CD14-positive monocyte (primary cell): ENCODE data around the gene CHST15. TPM values are rescaled to one million over a fixed set of nuclear protein-coding genes. Genes with fewer than 3 reads are reported as not detected.
A peak's percentile ranks its signal among the peaks of the same experiment; 100 is the strongest.

Experiments
- DNase-seq, 3 donors: peaks; one replicate each; pipeline ENCODE4 v3.0.0-alpha.2; 2011 to 2022
- H2AFZ ChIP-seq: 2 replicates; pipeline ENCODE4 v1.6.0; 2012; ENCODE audit warnings: mild to moderate bottlenecking, low read depth, low read length, inconsistent platforms; ENCODE audit not compliant: insufficient read depth, poor library complexity, severe bottlenecking
- H3K27ac ChIP-seq, 2 donors: 1 replicate in 1 of 2; 2 replicates in 1 of 2; pipeline ENCODE4 v1.5.1; 2012 to 2013; ENCODE audit warnings: low read length in 2 of 2, control low read depth in 1 of 2, inconsistent platforms in 1 of 2, low read depth in 1 of 2, mild to moderate bottlenecking in 1 of 2
- H3K27me3 ChIP-seq, 2 donors: one replicate each; pipeline versions ENCODE4 v1.6.0 to v1.6.1; 2011 to 2013; ENCODE audit warnings: low read length in 2 of 2; ENCODE audit not compliant: control insufficient read depth in 2 of 2, insufficient read depth in 2 of 2
- H3K36me3 ChIP-seq, 2 donors: replicated peaks in 1 of 2; 1 replicate in 1 of 2; 2 replicates in 1 of 2; pipeline versions ENCODE4 v1.5.1 to v1.6.1; 2012 to 2013; ENCODE audit warnings: low read length in 2 of 2, control low read depth in 1 of 2, inconsistent platforms in 1 of 2, mild to moderate bottlenecking in 1 of 2; ENCODE audit not compliant: insufficient read depth in 2 of 2, control insufficient read depth in 1 of 2
- H3K4me1 ChIP-seq, 2 donors: 1 replicate in 1 of 2; 2 replicates in 1 of 2; pipeline versions ENCODE4 v1.5.1 to v1.6.1; 2012 to 2013; ENCODE audit warnings: low read length in 2 of 2, control low read depth in 1 of 2, inconsistent platforms in 1 of 2, mild to moderate bottlenecking in 1 of 2, moderate library complexity in 1 of 2; ENCODE audit not compliant: insufficient read depth in 2 of 2, control insufficient read depth in 1 of 2
- H3K4me2 ChIP-seq: replicated peaks from 2 replicates; pipeline ENCODE3; 2012; ENCODE audit warnings: low read length, moderate library complexity, mild to moderate bottlenecking; ENCODE audit not compliant: poor library complexity, severe bottlenecking; ENCODE audit errors: extremely low read depth
- H3K4me3 ChIP-seq, 3 experiments: fragments of 200-600 bp in 1 of 3; sonication (generic) in 1 of 3; replicated peaks in 1 of 3; 1 replicate in 2 of 3; 2 replicates in 1 of 3; pipeline ENCODE4 v1.5.1; 2011 to 2013; ENCODE audit warnings: low read length in 3 of 3, mild to moderate bottlenecking in 3 of 3, control low read depth in 2 of 3, low read depth in 2 of 3, inconsistent platforms in 1 of 3, moderate library complexity in 1 of 3
- H3K79me2 ChIP-seq: 2 replicates; pipeline ENCODE4 v1.6.0; 2012; ENCODE audit warnings: mild to moderate bottlenecking, control low read depth, inconsistent platforms, low read length, moderate library complexity; ENCODE audit not compliant: insufficient read depth
- H3K9ac ChIP-seq: 2 replicates; pipeline ENCODE4 v1.6.0; 2017; ENCODE audit warnings: low read length, mild to moderate bottlenecking; ENCODE audit not compliant: insufficient read depth, poor library complexity, severe bottlenecking
- H3K9me3 ChIP-seq, 2 donors: replicated peaks in 1 of 2; 1 replicate in 1 of 2; 2 replicates in 1 of 2; pipeline versions ENCODE4 v1.5.1 to v1.6.1; 2012 to 2013; ENCODE audit warnings: low read length in 2 of 2, control low read depth in 1 of 2; ENCODE audit not compliant: control insufficient read depth in 1 of 2, insufficient read depth in 1 of 2
- H4K20me1 ChIP-seq: 2 replicates; pipeline ENCODE4 v1.6.0; 2012; ENCODE audit warnings: mild to moderate bottlenecking, low read length, control low read depth, moderate library complexity; ENCODE audit not compliant: insufficient read depth
- H3K27ac Mint-ChIP-seq, 7 donors: one replicate each; pipeline ENCODE4 v1.8.0; 2020; ENCODE audit warnings: mild to moderate bottlenecking in 7 of 7, mixed read lengths in 7 of 7, moderate library complexity in 6 of 7, inconsistent platforms in 2 of 7
- H3K27me3 Mint-ChIP-seq, 3 donors: one replicate each; pipeline ENCODE4 v1.8.0; 2021 to 2022; ENCODE audit warnings: low read depth in 3 of 3, mild to moderate bottlenecking in 3 of 3, mixed read lengths in 3 of 3, moderate library complexity in 3 of 3, inconsistent platforms in 1 of 3
- H3K36me3 Mint-ChIP-seq, 2 donors: one replicate each; pipeline ENCODE4 v1.8.0; 2020; ENCODE audit warnings: mixed read lengths in 2 of 2, inconsistent platforms in 1 of 2, mild to moderate bottlenecking in 1 of 2
- H3K4me1 Mint-ChIP-seq: one replicate; pipeline ENCODE4 v1.8.0; 2020; ENCODE audit warnings: mild to moderate bottlenecking, mixed read lengths
- H3K4me3 Mint-ChIP-seq, 2 donors: one replicate each; pipeline ENCODE4 v1.8.0; 2020; ENCODE audit warnings: mild to moderate bottlenecking in 2 of 2, mixed read lengths in 2 of 2, moderate library complexity in 1 of 2
- H3K9me3 Mint-ChIP-seq, 7 donors: one replicate each; pipeline ENCODE4 v1.8.0; 2020 to 2022; ENCODE audit warnings: mixed read lengths in 7 of 7, mild to moderate bottlenecking in 6 of 7, moderate library complexity in 6 of 7, inconsistent platforms in 2 of 7
- CTCF ChIP-seq: fragments of 200-600 bp; IDR thresholded peaks from one replicate; pipeline ENCODE4 v1.8.0; 2022; ENCODE audit warnings: antibody characterized with exemption, mild to moderate bottlenecking
- WGBS: methylation state at CpG from one replicate; pipeline ENCODE4 v1.1.5; 2013; ENCODE audit warnings: missing lambda C conversion rate; ENCODE audit not compliant: insufficient coverage; 5-methylcytosine and 5-hydroxymethylcytosine counted together
- intact Hi-C, 2 donors: fragments of 100-400 bp; cut with micrococcal nuclease; formaldehyde crosslinking; loops; one replicate each; pipeline versions ENCODE4 v1.15.0 to v1.15.1; 2023
- polyA plus RNA-seq, 3 donors: library from polyadenylated mRNA; depleted of rRNA in 1 of 3; unstranded in 2 of 3; stranded (reverse) in 1 of 3; fragments of 300-500 nt in 2 of 3; fragments of >200 nt in 1 of 3; fragmentation: Illumina TruSeq in 2 of 3; gene quantifications; 1 replicate in 2 of 3; 2 replicates in 1 of 3; pipeline ENCODE4 v1.2.3, GENCODE V29; 2012 to 2021

Gene CHST15
- polyA plus RNA-seq, 3 donors = 54.4 to 106 (median 87.5) TPM

GRCh38 chr10:124019886-124020797 is 73.3 kb downstream of the CHST15 start:
- Mint-ChIP-seq H3K27ac (no peak overlapping the region), H3K27me3 (peaks cover 12 to 56% (median 47%) of the 10 kb centered on the region in 3 donors), H3K4me3 (peak overlapping the region in 1 of 2 donors; percentile 51), H3K36me3 (peaks cover 92 to 98% of the 10 kb centered on the region in 2 donors), H3K9me3 (peaks cover 0 to 5% (median 2%) of the 10 kb centered on the region in 7 donors), H3K4me1 (peaks cover 26% of the 10 kb centered on the region)
- Histone ChIP-seq H2AFZ (no peak overlapping the region), H3K9me3 (no peaks in the 10 kb centered on the region), H3K4me2 (no peak overlapping the region), H3K79me2 (no peaks in the 10 kb centered on the region), H3K36me3 (peaks cover 31 to 97% of the 10 kb centered on the region in 2 donors), H3K4me1 (peaks cover 4 to 33% of the 10 kb centered on the region in 2 donors), H3K27ac (no peak overlapping the region), H3K27me3 (peaks cover 0 to 16% of the 10 kb centered on the region in 2 donors), H3K9ac (no peak overlapping the region), H3K4me3 (no peak overlapping the region), H4K20me1 (peaks cover 91% of the 10 kb centered on the region)
- no peak for TF ChIP-seq CTCF
- DNase-seq = no peak
- 96% methylated on average over 10 of the region's 13 CpGs for WGBS
- intact Hi-C loops = loop anchor here in 1 of 2 donors (10.0 kb wide), 2 partner anchors 125 to 375 kb away; no protein-coding TSS in a partner anchor

GRCh38 chr10:124018886-124019525 is 74.4 kb downstream of the CHST15 start:
- 93% methylated on average over 19 of the region's 19 CpGs for WGBS

More at GRCh38 chr10:124018886-124019525, 74.4 kb downstream of the CHST15 start:
- H3K9ac ChIP-seq = no peak overlapping the region
- no peak overlapping the region for H2AFZ ChIP-seq
- H3K4me1 Mint-ChIP-seq = peaks cover 36% of the 10 kb centered on the region
- no peak overlapping the region for H3K4me3 Mint-ChIP-seq
- peaks cover 31 to 87% of the 10 kb centered on the region in 2 donors for H3K36me3 ChIP-seq
- intact Hi-C loops = no loop called here
- no peak overlapping the region for H3K4me3 ChIP-seq
- DNase-seq = no peak
- H3K27me3 ChIP-seq = peaks cover 0 to 12% of the 10 kb centered on the region in 2 donors
- peaks cover 94% of the 10 kb centered on the region for H4K20me1 ChIP-seq
- H3K9me3 Mint-ChIP-seq = peaks cover under 1 to 8% (median 4%) of the 10 kb centered on the region in 7 donors
- no peaks in the 10 kb centered on the region for H3K79me2 ChIP-seq
- peak overlapping the region in 1 of 7 donors; percentile 9 for H3K27ac Mint-ChIP-seq
- peaks cover 0 to 1% of the 10 kb centered on the region in 2 donors for H3K9me3 ChIP-seq
- no peak for TF ChIP-seq CTCF
- H3K4me2 ChIP-seq = no peak overlapping the region
- H3K27me3 Mint-ChIP-seq = peaks cover 12 to 52% (median 46%) of the 10 kb centered on the region in 3 donors
- peaks cover 88 to 98% of the 10 kb centered on the region in 2 donors for H3K36me3 Mint-ChIP-seq
- H3K27ac ChIP-seq = no peak overlapping the region
- H3K4me1 ChIP-seq = peaks cover 15 to 43% of the 10 kb centered on the region in 2 donors
